Neural cell (in vitro differentiated cells): ENCODE measurements around the gene SLC36A2. TPM values are rescaled to one million over a fixed set of nuclear protein-coding genes. Genes with fewer than 3 reads are reported as not detected.

Experiments
- H2AFZ ChIP-seq: fragments of 200-600, 300-800 bp; sonication (generic), shearing (Covaris generic); 2 replicates; pipeline ENCODE4 v1.6.0; 2014; ENCODE audit warnings: low read depth, mild to moderate bottlenecking, antibody characterized with exemption, low read length, moderate library complexity
- H3F3A ChIP-seq: fragments of 200-600 bp; shearing (Covaris generic); 2 replicates; pipeline ENCODE4 v1.6.1; 2016; ENCODE audit warnings: mild to moderate bottlenecking, moderate library complexity, mixed read lengths, antibody characterized with exemption, low read length; ENCODE audit not compliant: insufficient read depth, poor library complexity, severe bottlenecking
- H3K27ac ChIP-seq: fragments of 200-600, 300-800 bp; sonication (generic), shearing (Covaris generic); 2 replicates; pipeline ENCODE4 v1.5.1; 2014; ENCODE audit warnings: mild to moderate bottlenecking, low read length, moderate library complexity
- H3K27me3 ChIP-seq: fragments of 300-800, 200-600 bp; sonication (generic), shearing (Covaris generic); 2 replicates; pipeline ENCODE4 v1.6.0; 2014; ENCODE audit warnings: mild to moderate bottlenecking, low read depth, low read length, moderate library complexity; ENCODE audit not compliant: insufficient read depth
- H3K36me3 ChIP-seq: fragments of 300-800, 200-600 bp; sonication (generic), shearing (Covaris generic); 2 replicates; pipeline ENCODE4 v1.5.1; 2014; ENCODE audit warnings: mild to moderate bottlenecking, antibody characterized with exemption, low read length, moderate library complexity; ENCODE audit not compliant: insufficient read depth
- H3K4me2 ChIP-seq: fragments of 300-800, 200-600 bp; sonication (generic), shearing (Covaris generic); 2 replicates; pipeline ENCODE4 v1.6.0; 2014; ENCODE audit warnings: mild to moderate bottlenecking, low read length
- H3K4me3 ChIP-seq: fragments of 300-800, 200-600 bp; sonication (generic), shearing (Covaris generic); 2 replicates; pipeline ENCODE4 v1.5.1; 2014; ENCODE audit warnings: mild to moderate bottlenecking, low read length, moderate library complexity
- H3K79me2 ChIP-seq: fragments of 200-600 bp; shearing (Covaris generic); replicated peaks from 2 replicates; pipeline ENCODE4 v1.6.0; 2014; ENCODE audit warnings: mild to moderate bottlenecking, low read length, moderate library complexity; ENCODE audit not compliant: insufficient read depth
- H3K9ac ChIP-seq: fragments of 300-800, 200-600 bp; sonication (generic), shearing (Covaris generic); 2 replicates; pipeline ENCODE4 v1.6.1; 2016; ENCODE audit warnings: mild to moderate bottlenecking, low read length, mixed read lengths
- H3K9me2 ChIP-seq: fragments of 200-600 bp; shearing (Covaris generic); 2 replicates; pipeline ENCODE4 v1.6.1; 2016; ENCODE audit warnings: mild to moderate bottlenecking, low read length, mixed read lengths; ENCODE audit not compliant: insufficient read depth
- H3K9me3 ChIP-seq: fragments of 200-600, 300-800 bp; sonication (generic), shearing (Covaris generic); 2 replicates; pipeline ENCODE4 v1.6.1; 2016; ENCODE audit warnings: mild to moderate bottlenecking, mixed run types, low read length, moderate library complexity, mixed read lengths
- H4K20me1 ChIP-seq: fragments of 200-600 bp; shearing (Covaris generic); 2 replicates; pipeline ENCODE4 v1.6.1; 2016; ENCODE audit warnings: mild to moderate bottlenecking, mixed run types; ENCODE audit not compliant: insufficient read depth
- CTCF ChIP-seq: fragments of 450-650 bp; IDR thresholded peaks from 2 replicates; pipeline ENCODE4 v1.5.1; 2014; ENCODE audit warnings: antibody characterized with exemption, mild to moderate bottlenecking, moderate library complexity; ENCODE audit not compliant: poor library complexity, severe bottlenecking
- EP300 ChIP-seq: fragments of 450-650 bp; conservative IDR thresholded peaks from 2 replicates; pipeline ENCODE4 v1.6.1; 2014; ENCODE audit warnings: antibody characterized with exemption, mild to moderate bottlenecking, moderate library complexity; ENCODE audit not compliant: poor library complexity, severe bottlenecking
- EZH2 ChIP-seq: fragments of 200-600, 300-800 bp; shearing (Covaris generic), sonication (generic); IDR thresholded peaks from 2 replicates; pipeline ENCODE4 v1.6.1; 2014; ENCODE audit warnings: antibody characterized with exemption, low read length, borderline replicate concordance, mild to moderate bottlenecking; ENCODE audit not compliant: insufficient read depth, poor library complexity, severe bottlenecking
- MXI1 ChIP-seq: fragments of 450-650 bp; conservative IDR thresholded peaks from 2 replicates; pipeline ENCODE4 v1.6.1; 2014; ENCODE audit warnings: antibody characterized with exemption, mild to moderate bottlenecking; ENCODE audit not compliant: poor library complexity, severe bottlenecking
- POLR2AphosphoS5 ChIP-seq: IDR thresholded peaks from 2 replicates; pipeline ENCODE4 v1.6.1; 2012
- RAD21 ChIP-seq: fragments of 450-650 bp; conservative IDR thresholded peaks from 2 replicates; pipeline ENCODE4 v1.6.1; 2014; ENCODE audit warnings: antibody characterized with exemption, mild to moderate bottlenecking, moderate library complexity
- REST ChIP-seq: IDR thresholded peaks from 2 replicates; pipeline ENCODE4 v1.6.1; 2012; ENCODE audit warnings: borderline replicate concordance
- SMC3 ChIP-seq: fragments of 450-650 bp; conservative IDR thresholded peaks from 2 replicates; pipeline ENCODE4 v1.6.1; 2014; ENCODE audit warnings: antibody characterized with exemption, mild to moderate bottlenecking, moderate library complexity; ENCODE audit not compliant: poor library complexity
- TAF1 ChIP-seq: IDR thresholded peaks from 2 replicates; pipeline ENCODE4 v1.6.1; 2012; ENCODE audit warnings: low read depth
- polyA plus RNA-seq: library from polyadenylated mRNA; depleted of rRNA; stranded (reverse); fragments of >200 nt; gene quantifications from 2 replicates; pipeline ENCODE4 v1.2.3, GENCODE V29; 2014

Gene SLC36A2
- polyA plus RNA-seq, 1 donor from 2014 or later, result not detected

- no peak overlapping the region for H3K9ac ChIP-seq
- TF ChIP-seq REST (no peak), SMC3 (no peak), TAF1 (no peak), EP300 (no peak), POLR2AphosphoS5 (no peak), RAD21 (no peak), MXI1 (no peak), CTCF (no peak), EZH2 (no peak)
- no peak overlapping the region for H2AFZ ChIP-seq
- H4K20me1 ChIP-seq, result no peaks in the 10 kb centered on the region
- no peaks in the 10 kb centered on the region for H3K9me3 ChIP-seq
- H3K4me2 ChIP-seq, result no peak overlapping the region
- no peaks in the 10 kb centered on the region for H3F3A ChIP-seq
- no peak overlapping the region for H3K4me3 ChIP-seq
- H3K79me2 ChIP-seq, result no peaks in the 10 kb centered on the region
- H3K27ac ChIP-seq, result no peak overlapping the region
- no peaks in the 10 kb centered on the region for H3K27me3 ChIP-seq
- H3K36me3 ChIP-seq, result no peaks in the 10 kb centered on the region
- no peaks in the 10 kb centered on the region for H3K9me2 ChIP-seq
Measured at GRCh38 chr5:151326266-151326665, 21.1 kb downstream of the SLC36A2 start.

GRCh38 chr5:151320481-151320880 is 26.9 kb downstream of the SLC36A2 start:
- Histone ChIP-seq H3K36me3 (no peaks in the 10 kb centered on the region), H2AFZ (no peak overlapping the region), H3F3A (no peaks in the 10 kb centered on the region), H3K4me3 (no peak overlapping the region), H3K27ac (no peak overlapping the region), H3K79me2 (no peaks in the 10 kb centered on the region), H4K20me1 (no peaks in the 10 kb centered on the region), H3K4me2 (no peak overlapping the region), H3K9me2 (no peaks in the 10 kb centered on the region), H3K27me3 (no peaks in the 10 kb centered on the region), H3K9ac (no peak overlapping the region), H3K9me3 (no peaks in the 10 kb centered on the region)
- TF ChIP-seq RAD21 (no peak), MXI1 (no peak), CTCF (no peak), TAF1 (no peak), POLR2AphosphoS5 (no peak)
